Panc1 (cell line): Measurements from ENCODE around the gene CAPN15. TPM values are rescaled to one million over a fixed set of nuclear protein-coding genes. Genes with fewer than 3 reads are reported as not detected.

Experiments
- ATAC-seq: fragments of 200-7000 bp; cut with Tn5 transposase; 2 replicates; pipeline ENCODE4 v1.9.1; 2020; ENCODE audit warnings: mild to moderate bottlenecking, moderate library complexity
- BruUV-seq: library from RNA; stranded (reverse); fragments of 400-500 nt; replicated peaks from 2 replicates; lab custom pipeline; 2021; lab: Mats Ljungman, UMichigan
- CTCF ChIA-PET: fragments of 300-600 bp; sonication (Branson Sonifier 250); formaldehyde crosslinking; loops from one replicate; lab custom pipeline; 2022; ENCODE audit warnings: antibody characterized with exemption; lab: Charles Lee
- POLR2A ChIA-PET: fragments of 300-600 bp; sonication (Branson Sonifier 250); formaldehyde crosslinking; loops from one replicate; lab custom pipeline; 2022; ENCODE audit warnings: antibody characterized with exemption; lab: Charles Lee
- DNase-seq: peaks from one replicate; pipeline ENCODE4 v3.0.0-alpha.2; 2010; ENCODE audit warnings: low read depth, low spot score
- H3K27ac ChIP-seq: 2 replicates; pipeline ENCODE4 v1.5.1; 2011; ENCODE audit warnings: mild to moderate bottlenecking, low read length, inconsistent platforms
- H3K27me3 ChIP-seq: fragments of 200-500 bp; sonication (Bioruptor generic); 2 replicates; pipeline ENCODE4 v1.6.0; 2014; ENCODE audit warnings: low read length, inconsistent platforms; ENCODE audit not compliant: control insufficient read depth, insufficient read depth
- H3K36me3 ChIP-seq: fragments of 200-500 bp; sonication (Bioruptor generic); 2 replicates; pipeline ENCODE4 v1.5.1; 2014; ENCODE audit warnings: inconsistent platforms, mild to moderate bottlenecking, low read length, moderate library complexity; ENCODE audit not compliant: control insufficient read depth, insufficient read depth
- H3K4me1 ChIP-seq: 2 replicates; pipeline ENCODE4 v1.5.1; 2011; ENCODE audit warnings: inconsistent platforms, mild to moderate bottlenecking, low read length, moderate library complexity; ENCODE audit not compliant: control insufficient read depth, insufficient read depth
- H3K4me3 ChIP-seq, 2 experiments: 2 replicates each; pipeline ENCODE4 v1.5.1; 2011 to 2012; ENCODE audit warnings: low read depth in 2 of 2, low read length in 2 of 2, mild to moderate bottlenecking in 2 of 2, inconsistent platforms in 1 of 2, moderate library complexity in 1 of 2
- H3K9me3 ChIP-seq: fragments of 200-500 bp; sonication (Bioruptor generic); 2 replicates; pipeline ENCODE4 v1.5.1; 2014; ENCODE audit warnings: low read depth, mild to moderate bottlenecking, inconsistent platforms, low read length, moderate library complexity; ENCODE audit not compliant: control insufficient read depth, insufficient read depth
- POLR2AphosphoS5 ChIP-seq: IDR thresholded peaks from 2 replicates; pipeline ENCODE4 v1.6.1; 2012; ENCODE audit warnings: mild to moderate bottlenecking, low read depth, low read length, moderate library complexity
- REST ChIP-seq, 2 experiments: IDR thresholded peaks; 2 replicates each; pipeline ENCODE4 v1.6.1; 2011 to 2012; ENCODE audit warnings: low read depth in 2 of 2, control low read depth in 1 of 2, low read length in 1 of 2, mild to moderate bottlenecking in 1 of 2, moderate library complexity in 1 of 2; ENCODE audit not compliant: insufficient read depth in 1 of 2
- SIN3A ChIP-seq: IDR thresholded peaks from 2 replicates; pipeline ENCODE4 v1.6.1; 2012; ENCODE audit warnings: low read depth, mild to moderate bottlenecking, low read length, moderate library complexity, borderline replicate concordance; ENCODE audit not compliant: insufficient read depth
- TCF7L2 ChIP-seq: IDR thresholded peaks from 2 replicates; pipeline ENCODE4 v1.6.1; 2011; ENCODE audit warnings: mild to moderate bottlenecking, low read depth, low read length, inconsistent platforms
- in situ Hi-C: cut with HindIII; loops from 2 replicates; pipeline ENCODE4 v1.10.0; 2016; ENCODE audit warnings: low sequenced_read_pairs, low pct_unique_long_range_greater_than_20kb
- intact Hi-C: fragments of 100-400 bp; cut with micrococcal nuclease; formaldehyde crosslinking; loops from one replicate; pipeline ENCODE4 v1.10.0; 2022; ENCODE audit not compliant: unreplicated experiment
- total RNA-seq: library from RNA; stranded (reverse); gene quantifications from one replicate; pipeline ENCODE4 v1.2.1, GENCODE V29; 2021; ENCODE audit not compliant: unreplicated experiment
- TF ChIP-seq, protein P1 (sequence below): fragments of 450-650 bp; IDR thresholded peaks from 2 replicates; pipeline ENCODE4 v1.5.1; 2017; ENCODE audit warnings: mild to moderate bottlenecking

CAPN15 gene
- total RNA-seq, 1 experiment from 2014 or later: 78.5 TPM

DNA sequence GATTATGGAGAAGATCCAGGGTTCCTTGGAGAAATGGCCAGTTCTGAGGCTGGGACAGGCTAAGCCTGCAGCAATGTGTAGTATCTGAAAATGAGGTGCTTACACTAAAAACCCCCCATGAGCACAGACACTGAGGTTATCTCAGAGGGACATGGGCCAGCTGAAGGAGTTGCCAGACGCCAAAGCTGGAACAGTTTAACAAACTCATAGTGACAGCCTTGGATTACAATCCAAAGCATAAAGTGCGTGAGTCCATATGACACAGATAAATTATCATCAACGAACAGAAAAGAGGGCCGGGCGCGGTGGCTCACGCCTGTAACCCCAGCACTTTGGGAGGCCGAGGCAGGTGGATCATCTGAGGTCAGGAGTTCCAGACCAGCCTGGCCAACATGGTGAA lies 11.2 kb upstream of the CAPN15 start:
- Histone ChIP-seq H3K9me3 (no peaks in the 10 kb centered on the region), H3K27ac (no peak overlapping the region), H3K4me3 (no peak overlapping the region), H3K4me1 (no peaks in the 10 kb centered on the region), H3K27me3 (no peaks in the 10 kb centered on the region), H3K36me3 (no peaks in the 10 kb centered on the region)
- no peak for DNase-seq
- TF ChIP-seq, protein P1, sequence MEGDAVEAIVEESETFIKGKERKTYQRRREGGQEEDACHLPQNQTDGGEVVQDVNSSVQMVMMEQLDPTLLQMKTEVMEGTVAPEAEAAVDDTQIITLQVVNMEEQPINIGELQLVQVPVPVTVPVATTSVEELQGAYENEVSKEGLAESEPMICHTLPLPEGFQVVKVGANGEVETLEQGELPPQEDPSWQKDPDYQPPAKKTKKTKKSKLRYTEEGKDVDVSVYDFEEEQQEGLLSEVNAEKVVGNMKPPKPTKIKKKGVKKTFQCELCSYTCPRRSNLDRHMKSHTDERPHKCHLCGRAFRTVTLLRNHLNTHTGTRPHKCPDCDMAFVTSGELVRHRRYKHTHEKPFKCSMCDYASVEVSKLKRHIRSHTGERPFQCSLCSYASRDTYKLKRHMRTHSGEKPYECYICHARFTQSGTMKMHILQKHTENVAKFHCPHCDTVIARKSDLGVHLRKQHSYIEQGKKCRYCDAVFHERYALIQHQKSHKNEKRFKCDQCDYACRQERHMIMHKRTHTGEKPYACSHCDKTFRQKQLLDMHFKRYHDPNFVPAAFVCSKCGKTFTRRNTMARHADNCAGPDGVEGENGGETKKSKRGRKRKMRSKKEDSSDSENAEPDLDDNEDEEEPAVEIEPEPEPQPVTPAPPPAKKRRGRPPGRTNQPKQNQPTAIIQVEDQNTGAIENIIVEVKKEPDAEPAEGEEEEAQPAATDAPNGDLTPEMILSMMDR: no peak
- no peak for TF ChIP-seq TCF7L2
- in situ Hi-C loops: no loop called here
- intact Hi-C loops: no loop called here
- CTCF ChIA-PET: no interaction called here
- no peak for ATAC-seq
- no TSS peak for BruUV-seq
- POLR2A ChIA-PET: no interaction called here

DNA sequence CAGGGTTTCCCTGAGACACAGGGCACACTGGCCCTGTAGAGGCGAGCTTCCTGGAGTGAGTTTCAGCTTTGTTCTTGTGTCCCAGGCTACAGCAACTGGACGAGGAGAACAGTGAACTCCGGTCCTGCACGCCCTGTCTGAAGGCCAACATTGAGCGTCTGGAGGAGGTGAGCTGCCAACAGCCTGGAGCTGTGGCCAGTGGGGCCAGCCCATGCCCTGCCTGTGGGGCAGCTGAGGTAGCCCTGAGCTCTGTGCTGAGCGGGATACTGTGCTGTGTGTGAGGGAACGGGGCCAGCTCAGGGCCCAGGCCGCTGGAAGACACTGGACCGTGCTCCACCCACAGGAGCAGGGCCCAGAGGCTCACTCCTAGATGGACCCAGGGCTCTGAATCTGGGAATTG lies 8.7 kb upstream of the CAPN15 start:
- in situ Hi-C loops: no loop called here
- intact Hi-C loops: no loop called here
- ATAC-seq (no peak), DNase-seq (no peak)
- CTCF ChIA-PET: no interaction called here
- no peaks in the 10 kb centered on the region for H3K36me3 ChIP-seq
- POLR2A ChIA-PET: no interaction called here
- H3K27me3 ChIP-seq: no peaks in the 10 kb centered on the region
- no peaks in the 10 kb centered on the region for H3K9me3 ChIP-seq
- H3K27ac ChIP-seq: no peak overlapping the region
- TF ChIP-seq POLR2AphosphoS5 (no peak), TCF7L2 (no peak), SIN3A (no peak), REST (IDR thresholded peaks at IDR 0.05; ENCODE audit: insufficient read depth in 1 of 2, low read depth in 2 of 2, low read length in 1 of 2) (no peak)
- TF ChIP-seq, protein P1: no peak
- H3K4me1 ChIP-seq: peaks cover 4% of the 10 kb centered on the region; the same call in 1 of the 2 replicates
- no peak overlapping the region for H3K4me3 ChIP-seq
- BruUV-seq: no TSS peak
